ENCODE results near the gene SEMA4A. TPM values are rescaled to one million over a fixed set of nuclear protein-coding genes. Genes with fewer than 3 reads are reported as not detected.
"Not testable (repeated sequence)": the region's sequence is repeated elsewhere in the genome, so short reads cannot be mapped to it uniquely, and the experiment has no call there.

The SEMA4A gene
- total and polyA plus RNA-seq, 7 donors, result 0.77 to 3.4 (median 1.8) TPM

DNA sequence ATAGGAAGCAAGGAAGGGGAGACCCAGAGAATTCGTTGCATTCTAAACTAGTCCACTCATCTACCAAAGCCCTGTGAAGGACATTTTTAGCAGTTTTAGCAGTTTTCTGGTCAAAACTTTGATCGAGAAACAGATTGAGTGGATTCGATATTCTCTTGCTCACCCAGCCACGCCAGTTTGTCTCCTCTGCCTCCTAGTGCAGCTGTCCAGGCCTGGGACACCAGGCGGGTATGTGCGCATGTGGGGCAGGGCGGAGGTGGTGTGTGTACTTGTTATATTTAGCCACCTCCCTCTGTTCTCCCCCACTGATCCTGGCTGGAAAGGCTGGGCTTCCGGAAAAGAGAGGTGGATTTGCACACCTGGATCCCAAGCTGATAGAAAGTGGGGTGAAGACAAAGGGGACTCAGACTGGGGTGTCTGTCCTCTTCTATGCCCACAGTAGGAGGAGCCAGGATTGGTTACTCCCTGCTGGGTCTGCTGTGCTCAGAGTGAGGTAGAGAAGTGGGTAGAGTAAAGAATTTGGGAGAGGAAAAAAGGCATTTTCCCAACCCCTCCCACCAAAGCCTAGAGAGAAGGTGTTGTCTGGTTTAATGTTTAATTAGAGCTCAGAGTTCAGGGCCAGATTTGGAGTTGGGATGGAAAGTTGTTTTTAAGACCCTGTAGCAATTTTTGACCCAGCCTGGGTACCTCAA, 35.1 kb upstream of the SEMA4A start:
- Histone ChIP-seq H3K4me1 (peaks cover 72% of the 10 kb centered on the region), H3K27me3 (ENCODE audit: insufficient read depth in 3 of 3, low read length in 2 of 3) (no peaks in the 10 kb centered on the region), H3K36me3 (ENCODE audit: insufficient read depth in 1 of 2, low read depth in 1 of 2) (no peaks in the 10 kb centered on the region), H3K27ac (peak overlapping the region; percentile 99), H3K9me3 (no peaks in the 10 kb centered on the region), H3K4me3 (peak overlapping the region; percentile 99)
- 15 to 16% (median 16%) methylated on average over 8 of the region's 8 CpGs for WGBS, 3 donors
- peak; percentile 81 to 91 for DNase-seq
- intact Hi-C loops (cut with DNase I), result no loop called here
- TF ChIP-seq CTCF (IDR thresholded peaks at IDR 0.05), result no peak
- ATAC-seq, result peak; percentile 50 to 65 (median 62)

- intact Hi-C loops (cut with DNase I), result loop anchor here in 1 of 2 donors (10.0 kb wide), 1 partner anchor 385 kb away; the partner anchor contains the start of gene MEF2D
- H3K4me3 ChIP-seq, result peak overlapping the region; percentile 99
- H3K27me3 ChIP-seq (ENCODE audit: insufficient read depth in 3 of 3, low read length in 2 of 3), result no peaks in the 10 kb centered on the region
- WGBS, 3 donors, result 19 to 51% (median 21%) methylated on average over 3 of the region's 3 CpGs
- DNase-seq (peak; percentile 72 to 86), ATAC-seq (peak; percentile 25 to 46 (median 35))
- peak overlapping the region; percentile 99 for H3K27ac ChIP-seq
- H3K9me3 ChIP-seq, result no peaks in the 10 kb centered on the region
- H3K4me1 ChIP-seq, result peaks cover 75% of the 10 kb centered on the region
- no peaks in the 10 kb centered on the region for H3K36me3 ChIP-seq (ENCODE audit: insufficient read depth in 1 of 2, low read depth in 1 of 2)
- TF ChIP-seq CTCF (IDR thresholded peaks at IDR 0.05), result peak; percentile 4
Measured at GRCh38 chr1:156119503-156120209, 33.7 kb upstream of the SEMA4A start.

DNA sequence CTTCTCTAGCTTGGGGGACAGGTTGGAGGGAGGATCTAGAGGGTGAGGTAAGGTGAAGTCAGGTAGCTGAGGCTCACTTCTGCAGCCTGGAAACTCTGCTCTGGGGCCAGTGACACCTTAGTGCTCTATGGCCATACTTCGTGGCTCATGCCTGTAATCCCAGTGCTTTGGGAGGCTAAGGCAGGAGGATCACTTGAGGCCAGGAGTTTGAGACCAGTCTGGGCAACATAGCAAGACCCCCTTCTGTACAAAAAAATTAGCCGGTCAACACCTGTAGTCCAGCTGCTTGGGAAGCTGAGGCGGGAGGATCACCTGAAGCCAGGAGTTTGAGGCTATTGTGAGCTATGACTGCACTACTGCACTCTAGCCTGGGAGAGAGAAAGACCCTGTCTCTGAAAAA, 33.1 kb upstream of the SEMA4A start:
- Histone ChIP-seq H3K4me3 (peak overlapping the region; percentile 99), H3K27me3 (ENCODE audit: insufficient read depth in 3 of 3, low read length in 2 of 3) (no peaks in the 10 kb centered on the region), H3K9me3 (no peaks in the 10 kb centered on the region), H3K4me1 (peaks cover 82% of the 10 kb centered on the region), H3K27ac (peak overlapping the region; percentile 99), H3K36me3 (ENCODE audit: insufficient read depth in 1 of 2, low read depth in 1 of 2) (no peaks in the 10 kb centered on the region)
- TF ChIP-seq CTCF (IDR thresholded peaks at IDR 0.05), result no peak
- intact Hi-C loops (cut with DNase I), result loop anchor here in 1 of 2 donors (10.0 kb wide), 1 partner anchor 384 kb away; the partner anchor contains the start of gene MEF2D
- no peak for DNase-seq
- ATAC-seq, result no peak
- WGBS, 3 donors, result 57 to 62% (median 59%) methylated on average over 3 of the region's 3 CpGs

- Histone ChIP-seq H3K27ac (peak overlapping the region; percentile 99), H3K4me1 (peaks cover 88% of the 10 kb centered on the region), H3K4me3 (peak overlapping the region; percentile 99)
- DNase-seq; H3K36me3 ChIP-seq (ENCODE audit: insufficient read depth in 1 of 2, low read depth in 1 of 2); H3K27me3 ChIP-seq (ENCODE audit: insufficient read depth in 3 of 3, low read length in 2 of 3); ATAC-seq; H3K9me3 ChIP-seq: not testable (repeated sequence)
- intact Hi-C loops (cut with DNase I), result loop anchor here in 1 of 2 donors (10.0 kb wide), 1 partner anchor 384 kb away; the partner anchor contains the start of gene MEF2D
- 13 to 20% (median 13%) methylated on average over 4 of the region's 4 CpGs for WGBS, 3 donors
Measured at GRCh38 chr1:156121005-156121404, 32.4 kb upstream of the SEMA4A start.

GRCh38 chr1:156121457-156121856, 31.9 kb upstream of the SEMA4A start:
- intact Hi-C loops (cut with DNase I), result loop anchor here in 1 of 2 donors (10.0 kb wide), 1 partner anchor 383 kb away; the partner anchor contains the start of gene MEF2D

More at GRCh38 chr1:156121457-156121856, 31.9 kb upstream of the SEMA4A start:
- Histone ChIP-seq H3K4me3 (peak overlapping the region; percentile 99), H3K27ac (peak overlapping the region; percentile 99), H3K27me3 (ENCODE audit: insufficient read depth in 3 of 3, low read length in 2 of 3) (no peaks in the 10 kb centered on the region), H3K9me3 (no peaks in the 10 kb centered on the region), H3K4me1 (peaks cover 93% of the 10 kb centered on the region), H3K36me3 (ENCODE audit: insufficient read depth in 1 of 2, low read depth in 1 of 2) (no peaks in the 10 kb centered on the region)
- 25 to 31% (median 30%) methylated on average over 4 of the region's 4 CpGs for WGBS, 3 donors
- TF ChIP-seq CTCF (IDR thresholded peaks at IDR 0.05), result no peak
- no peak for DNase-seq
- ATAC-seq, result no peak
